MCF 10A (cell line): ENCODE results near the gene RAMP3. TPM values are rescaled to one million over a fixed set of nuclear protein-coding genes. Genes with fewer than 3 reads are reported as not detected.

Experiments
- BruUV-seq: library from RNA; stranded (reverse); fragments of 400-500 nt; replicated peaks from 2 replicates; lab custom pipeline; 2021; lab: Mats Ljungman, UMichigan
- CTCF ChIA-PET: fragments of 300-600 bp; sonication (Branson Sonifier 250); formaldehyde crosslinking; extraction: SDS; loops from one replicate; lab custom pipeline; 2021; ENCODE audit warnings: antibody characterized with exemption, inconsistent platforms; lab: Yijun Ruan, JAX
- POLR2A ChIA-PET: fragments of 300-600, 350-650 bp; sonication (Branson Sonifier 250); formaldehyde crosslinking; extraction: SDS; loops from one replicate; lab custom pipeline; 2020; ENCODE audit warnings: antibody characterized with exemption, inconsistent platforms; lab: Yijun Ruan, JAX
- DNase-seq: peaks from one replicate; pipeline ENCODE4 v3.0.0-alpha.2; 2018; ENCODE audit not compliant: unreplicated experiment
- H3K27ac Mint-ChIP-seq: one replicate; pipeline ENCODE4 v1.8.0; 2022; ENCODE audit warnings: mild to moderate bottlenecking, low read depth, mixed read lengths; ENCODE audit not compliant: unreplicated experiment
- H3K27me3 Mint-ChIP-seq: one replicate; pipeline ENCODE4 v1.8.0; 2022; ENCODE audit warnings: mixed read lengths; ENCODE audit not compliant: insufficient read depth, unreplicated experiment
- H3K36me3 Mint-ChIP-seq: one replicate; pipeline ENCODE4 v1.8.0; 2022; ENCODE audit warnings: mild to moderate bottlenecking, moderate library complexity, mixed read lengths; ENCODE audit not compliant: insufficient read depth, unreplicated experiment
- H3K4me1 Mint-ChIP-seq: one replicate; pipeline ENCODE4 v1.8.0; 2022; ENCODE audit warnings: mixed read lengths; ENCODE audit not compliant: insufficient read depth, unreplicated experiment
- H3K4me3 Mint-ChIP-seq: one replicate; pipeline ENCODE4 v1.8.0; 2022; ENCODE audit warnings: mild to moderate bottlenecking, moderate library complexity, mixed read lengths; ENCODE audit not compliant: unreplicated experiment
- H3K9me3 Mint-ChIP-seq: one replicate; pipeline ENCODE4 v1.8.0; 2022; ENCODE audit warnings: mixed read lengths; ENCODE audit not compliant: unreplicated experiment
- intact Hi-C: fragments of 100-400 bp; cut with micrococcal nuclease; formaldehyde crosslinking; loops from 2 replicates; pipeline ENCODE4 v1.14.1; 2022
- total RNA-seq: library from RNA; stranded (reverse); gene quantifications from 2 replicates; pipeline ENCODE4 v1.2.3, GENCODE V29; 2022
- TF ChIP-seq, protein P1 (sequence below): fragments of 200-600 bp; IDR thresholded peaks from one replicate; pipeline ENCODE4 v1.8.0; 2022; ENCODE audit warnings: antibody characterized with exemption, mild to moderate bottlenecking; ENCODE audit not compliant: unreplicated experiment

The RAMP3 gene
- total RNA-seq, 1 experiment from 2014 or later: not detected

DNA sequence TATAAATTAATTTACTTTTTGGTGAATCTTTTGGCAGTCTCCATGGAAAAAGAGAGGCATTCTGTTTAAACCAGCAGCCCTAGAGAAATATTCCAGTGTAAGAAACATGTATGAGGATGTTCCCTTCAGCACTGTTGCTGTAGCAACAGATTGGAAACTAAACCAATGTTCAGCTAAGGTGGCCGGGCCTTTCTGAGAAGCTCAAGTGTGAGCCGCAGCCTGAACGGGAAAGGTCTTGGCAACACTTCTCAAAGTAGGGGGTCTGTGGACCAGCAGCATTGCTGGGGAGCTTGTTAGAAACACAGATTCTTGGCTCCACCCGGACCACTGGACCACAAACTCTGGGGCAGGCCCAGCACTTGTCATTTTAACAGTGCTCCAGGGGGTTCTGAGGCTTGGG, 36.2 kb downstream of the RAMP3 start:
- DNase-seq: no peak
- Mint-ChIP-seq H3K4me1 (no peaks in the 10 kb centered on the region), H3K27me3 (peaks cover 66% of the 10 kb centered on the region), H3K36me3 (no peaks in the 10 kb centered on the region), H3K9me3 (peaks cover 8% of the 10 kb centered on the region), H3K4me3 (no peak overlapping the region), H3K27ac (no peak overlapping the region)
- intact Hi-C loops: no loop called here
- no TSS peak for BruUV-seq
- CTCF ChIA-PET: interaction anchor here (0.7 kb wide), 1 partner anchor 224 kb away, joined by 3 read pairs; no protein-coding TSS in a partner anchor
- POLR2A ChIA-PET: no interaction called here
- TF ChIP-seq, protein P1, sequence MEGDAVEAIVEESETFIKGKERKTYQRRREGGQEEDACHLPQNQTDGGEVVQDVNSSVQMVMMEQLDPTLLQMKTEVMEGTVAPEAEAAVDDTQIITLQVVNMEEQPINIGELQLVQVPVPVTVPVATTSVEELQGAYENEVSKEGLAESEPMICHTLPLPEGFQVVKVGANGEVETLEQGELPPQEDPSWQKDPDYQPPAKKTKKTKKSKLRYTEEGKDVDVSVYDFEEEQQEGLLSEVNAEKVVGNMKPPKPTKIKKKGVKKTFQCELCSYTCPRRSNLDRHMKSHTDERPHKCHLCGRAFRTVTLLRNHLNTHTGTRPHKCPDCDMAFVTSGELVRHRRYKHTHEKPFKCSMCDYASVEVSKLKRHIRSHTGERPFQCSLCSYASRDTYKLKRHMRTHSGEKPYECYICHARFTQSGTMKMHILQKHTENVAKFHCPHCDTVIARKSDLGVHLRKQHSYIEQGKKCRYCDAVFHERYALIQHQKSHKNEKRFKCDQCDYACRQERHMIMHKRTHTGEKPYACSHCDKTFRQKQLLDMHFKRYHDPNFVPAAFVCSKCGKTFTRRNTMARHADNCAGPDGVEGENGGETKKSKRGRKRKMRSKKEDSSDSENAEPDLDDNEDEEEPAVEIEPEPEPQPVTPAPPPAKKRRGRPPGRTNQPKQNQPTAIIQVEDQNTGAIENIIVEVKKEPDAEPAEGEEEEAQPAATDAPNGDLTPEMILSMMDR: no peak

DNA sequence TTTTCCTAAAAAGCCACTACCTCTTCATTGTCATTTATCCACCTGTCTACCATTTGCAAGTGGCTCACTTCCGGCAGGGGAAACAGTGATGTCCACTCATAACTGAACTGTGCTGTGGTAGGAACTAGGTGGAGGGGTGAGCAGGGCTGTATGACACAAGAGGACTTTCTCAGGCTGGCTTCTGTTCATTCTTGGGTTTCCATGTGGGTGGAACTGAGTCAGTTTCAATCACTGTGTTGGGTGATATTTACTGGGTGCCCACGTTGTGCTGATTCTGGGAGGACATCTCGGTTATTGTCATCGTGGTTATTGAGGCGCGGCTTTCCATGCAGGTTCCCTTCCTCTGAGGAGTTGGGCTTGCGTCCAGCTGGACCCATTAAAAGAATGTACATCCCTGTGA, 38.8 kb downstream of the RAMP3 start:
- ChIA-PET CTCF (no interaction called here), POLR2A (no interaction called here)
- Mint-ChIP-seq H3K36me3 (no peaks in the 10 kb centered on the region), H3K4me3 (no peak overlapping the region), H3K9me3 (peaks cover 8% of the 10 kb centered on the region), H3K27ac (no peak overlapping the region), H3K27me3 (peaks cover 78% of the 10 kb centered on the region), H3K4me1 (no peaks in the 10 kb centered on the region)
- TF ChIP-seq, protein P1: no peak
- DNase-seq: no peak
- intact Hi-C loops: no loop called here
- BruUV-seq: no TSS peak

DNA sequence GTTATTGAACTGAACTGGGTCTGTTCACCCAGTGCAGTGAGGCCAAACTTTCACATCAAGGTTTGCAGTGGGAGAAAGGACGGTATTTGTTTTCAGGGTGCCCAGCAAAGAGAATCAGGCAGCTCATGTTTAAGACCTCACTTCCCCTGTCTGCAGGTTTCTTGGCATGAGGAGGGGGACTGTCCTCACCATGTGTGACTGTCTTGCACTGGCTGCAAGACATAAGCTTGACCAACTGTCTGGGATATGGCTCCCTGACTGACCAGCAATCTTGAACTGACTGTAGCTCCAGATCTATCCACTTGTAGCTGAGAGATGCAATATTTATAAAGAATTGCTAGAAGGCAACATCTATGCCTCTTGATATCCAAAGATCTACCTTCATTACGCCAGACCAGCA, 39.9 kb downstream of the RAMP3 start:
- ChIA-PET POLR2A (no interaction called here), CTCF (no interaction called here)
- BruUV-seq: no TSS peak
- TF ChIP-seq, protein P1: no peak
- Mint-ChIP-seq H3K27me3 (peaks cover 67% of the 10 kb centered on the region), H3K4me3 (no peak overlapping the region), H3K36me3 (no peaks in the 10 kb centered on the region), H3K27ac (no peak overlapping the region), H3K9me3 (peaks cover 4% of the 10 kb centered on the region), H3K4me1 (no peaks in the 10 kb centered on the region)
- intact Hi-C loops: no loop called here
- DNase-seq: no peak

DNA sequence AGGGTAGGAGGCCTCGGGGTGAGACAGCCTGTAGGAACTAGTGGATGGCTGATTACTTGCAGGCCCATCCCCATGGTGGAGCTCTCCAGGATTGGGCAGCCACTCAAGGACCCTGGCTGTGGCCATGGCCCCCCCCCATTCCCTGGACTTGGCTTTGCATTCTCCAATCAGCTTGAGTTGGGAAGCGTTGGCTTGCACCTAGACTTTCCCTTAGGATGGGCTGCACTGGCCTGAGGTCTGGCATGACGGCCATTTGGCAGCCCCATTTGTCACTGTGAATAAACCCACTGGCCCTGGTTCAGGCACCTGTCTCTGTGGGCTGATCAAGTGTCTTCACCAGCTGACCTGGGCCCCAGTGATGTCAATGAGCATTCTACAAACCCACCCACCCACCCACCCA, 41.4 kb downstream of the RAMP3 start:
- POLR2A ChIA-PET: no interaction called here
- peaks cover 52% of the 10 kb centered on the region for H3K27me3 Mint-ChIP-seq
- H3K4me3 Mint-ChIP-seq: no peak overlapping the region
- no peak for DNase-seq
- no peaks in the 10 kb centered on the region for H3K9me3 Mint-ChIP-seq
- TF ChIP-seq, protein P1: no peak
- peaks cover 2% of the 10 kb centered on the region for H3K4me1 Mint-ChIP-seq
- H3K36me3 Mint-ChIP-seq: no peaks in the 10 kb centered on the region
- CTCF ChIA-PET: interaction anchor here (1.0 kb wide), 1 partner anchor 17 kb away, joined by 3 read pairs; no protein-coding TSS in a partner anchor
- BruUV-seq: no TSS peak
- intact Hi-C loops: no loop called here
- H3K27ac Mint-ChIP-seq: no peak overlapping the region
